Nephron (organoid): Measurements from ENCODE around the gene GATAD2B.
"Not testable (repeated sequence)": the region's sequence is repeated elsewhere in the genome, so short reads cannot be mapped to it uniquely, and the experiment has no call there.

Source experiments
- H3K27ac Mint-ChIP-seq, 3 experiments: 2 replicates each; pipeline ENCODE4 v1.8.0; 2020; ENCODE audit warnings: mixed read lengths in 3 of 3, mild to moderate bottlenecking in 2 of 3, moderate library complexity in 1 of 3
- H3K27me3 Mint-ChIP-seq: 2 replicates; pipeline ENCODE4 v1.8.0; 2021; ENCODE audit warnings: low read depth, mild to moderate bottlenecking, moderate library complexity, mixed read lengths
- H3K36me3 Mint-ChIP-seq: 2 replicates; pipeline ENCODE4 v1.8.0; 2020; ENCODE audit warnings: low read depth, mixed read lengths
- H3K4me1 Mint-ChIP-seq: 2 replicates; pipeline ENCODE4 v1.8.0; 2020; ENCODE audit warnings: mixed read lengths
- H3K4me3 Mint-ChIP-seq, 3 experiments: 2 replicates each; pipeline ENCODE4 v1.8.0; 2020; ENCODE audit warnings: mild to moderate bottlenecking in 3 of 3, mixed read lengths in 3 of 3, moderate library complexity in 2 of 3
- H3K9me3 Mint-ChIP-seq: 2 replicates; pipeline ENCODE4 v1.8.0; 2020; ENCODE audit warnings: mixed read lengths
- TF ChIP-seq, protein P1 (sequence below), 3 experiments: fragments of 200-600 bp; sonication (generic); IDR thresholded peaks; one replicate each; pipeline ENCODE4 v1.5.0; 2021; ENCODE audit warnings: antibody characterized with exemption in 3 of 3; ENCODE audit not compliant: unreplicated experiment in 3 of 3

The GATAD2B gene

DNA sequence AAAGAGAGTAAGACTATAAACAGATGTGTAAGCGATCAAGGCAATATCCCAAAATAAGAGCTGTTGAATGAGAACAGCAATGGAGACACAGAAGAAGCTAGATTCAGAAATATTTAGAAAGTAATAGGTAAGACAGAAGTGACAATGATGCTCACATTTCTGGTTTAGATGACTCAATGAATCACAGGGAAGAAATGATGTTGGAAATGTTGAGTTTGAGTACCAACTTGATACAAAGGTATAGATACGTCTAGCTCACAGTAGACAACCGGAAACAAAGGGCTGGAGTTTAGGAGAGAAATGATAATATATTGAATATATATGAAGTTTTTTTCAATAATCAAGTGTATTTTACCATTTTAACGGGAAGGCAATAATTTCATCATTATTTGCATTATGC lies 6.5 kb downstream of the GATAD2B start:
- H3K4me1 Mint-ChIP-seq = peaks cover 39% of the 10 kb centered on the region
- peaks cover 11% of the 10 kb centered on the region for H3K36me3 Mint-ChIP-seq
- no peak overlapping the region for H3K4me3 Mint-ChIP-seq
- H3K27ac Mint-ChIP-seq = no peak overlapping the region
- no peaks in the 10 kb centered on the region for H3K27me3 Mint-ChIP-seq
- H3K9me3 Mint-ChIP-seq = no peaks in the 10 kb centered on the region
- TF ChIP-seq, protein P1, sequence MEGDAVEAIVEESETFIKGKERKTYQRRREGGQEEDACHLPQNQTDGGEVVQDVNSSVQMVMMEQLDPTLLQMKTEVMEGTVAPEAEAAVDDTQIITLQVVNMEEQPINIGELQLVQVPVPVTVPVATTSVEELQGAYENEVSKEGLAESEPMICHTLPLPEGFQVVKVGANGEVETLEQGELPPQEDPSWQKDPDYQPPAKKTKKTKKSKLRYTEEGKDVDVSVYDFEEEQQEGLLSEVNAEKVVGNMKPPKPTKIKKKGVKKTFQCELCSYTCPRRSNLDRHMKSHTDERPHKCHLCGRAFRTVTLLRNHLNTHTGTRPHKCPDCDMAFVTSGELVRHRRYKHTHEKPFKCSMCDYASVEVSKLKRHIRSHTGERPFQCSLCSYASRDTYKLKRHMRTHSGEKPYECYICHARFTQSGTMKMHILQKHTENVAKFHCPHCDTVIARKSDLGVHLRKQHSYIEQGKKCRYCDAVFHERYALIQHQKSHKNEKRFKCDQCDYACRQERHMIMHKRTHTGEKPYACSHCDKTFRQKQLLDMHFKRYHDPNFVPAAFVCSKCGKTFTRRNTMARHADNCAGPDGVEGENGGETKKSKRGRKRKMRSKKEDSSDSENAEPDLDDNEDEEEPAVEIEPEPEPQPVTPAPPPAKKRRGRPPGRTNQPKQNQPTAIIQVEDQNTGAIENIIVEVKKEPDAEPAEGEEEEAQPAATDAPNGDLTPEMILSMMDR (IDR thresholded peaks at IDR 0.05; ENCODE audit: unreplicated experiment in 3 of 3) = no peak

DNA sequence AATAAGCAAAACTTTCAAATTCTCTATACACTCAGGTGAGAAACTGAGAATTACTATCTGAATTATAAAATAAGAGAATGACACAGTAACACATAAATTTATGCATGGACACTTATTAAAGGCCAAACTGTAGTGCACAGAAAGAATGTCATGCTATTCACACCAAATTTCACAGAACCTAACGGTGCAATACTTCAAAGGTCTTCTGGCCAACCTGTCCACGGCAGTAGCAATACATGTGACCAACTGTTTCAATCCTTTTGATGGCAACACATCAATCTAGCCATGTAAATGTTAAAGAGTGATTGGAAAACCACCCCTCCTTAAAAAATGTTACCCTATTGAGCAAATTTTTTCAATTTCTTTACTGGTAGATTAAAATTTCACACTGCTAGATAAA lies 10.4 kb downstream of the GATAD2B start:
- Mint-ChIP-seq H3K9me3 (no peaks in the 10 kb centered on the region), H3K4me1 (peaks cover 5% of the 10 kb centered on the region), H3K27me3 (no peaks in the 10 kb centered on the region)

DNA sequence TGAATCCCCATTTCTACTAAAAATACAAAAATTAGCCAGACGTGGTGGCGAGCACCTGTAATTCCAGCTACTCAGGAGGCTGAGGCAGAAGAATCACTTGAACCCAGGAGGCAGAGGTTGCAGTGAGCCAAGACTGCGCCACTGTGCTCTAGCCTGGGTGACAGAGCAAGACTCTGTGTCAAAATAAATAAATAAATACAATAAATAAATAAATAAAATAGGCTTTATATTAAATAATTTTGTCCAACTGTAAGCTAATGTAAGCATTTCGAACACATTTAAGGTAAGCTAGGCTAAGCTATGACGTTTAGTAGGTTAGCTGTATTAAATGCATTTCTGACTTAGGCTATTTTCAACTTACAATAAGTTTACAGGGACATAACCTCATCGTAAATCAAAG lies 12.2 kb downstream of the GATAD2B start:
- peaks cover 37% of the 10 kb centered on the region for H3K36me3 Mint-ChIP-seq
- H3K27ac Mint-ChIP-seq, H3K4me3 Mint-ChIP-seq, H3K27me3 Mint-ChIP-seq, H3K4me1 Mint-ChIP-seq, H3K9me3 Mint-ChIP-seq: not testable (repeated sequence)

More for the DNA sequence above, 10.4 kb downstream of the GATAD2B start:
- no peak overlapping the region for H3K4me3 Mint-ChIP-seq
- peaks cover 27% of the 10 kb centered on the region for H3K36me3 Mint-ChIP-seq
- TF ChIP-seq, protein P1 (IDR thresholded peaks at IDR 0.05; ENCODE audit: unreplicated experiment in 3 of 3) = no peak
- H3K27ac Mint-ChIP-seq = no peak overlapping the region

DNA sequence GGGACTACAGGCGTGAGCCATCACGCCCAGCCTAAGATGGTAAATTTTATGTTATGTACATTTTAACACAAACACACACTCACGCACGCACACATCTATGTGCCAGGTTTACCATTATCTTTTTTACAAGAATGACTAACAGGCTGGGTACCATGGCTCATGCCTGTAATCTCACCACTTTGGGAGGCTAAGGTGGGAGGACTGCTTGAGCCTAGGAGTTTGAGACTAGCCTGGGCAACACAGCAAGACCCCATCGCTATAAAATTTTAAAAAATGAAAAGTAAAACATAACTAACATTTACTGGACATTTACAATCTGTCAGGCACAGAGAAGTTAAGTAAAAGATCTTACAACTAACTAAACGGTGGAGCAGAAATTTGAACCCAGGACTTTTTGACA lies 14.7 kb downstream of the GATAD2B start:
- Mint-ChIP-seq H3K27me3 (no peaks in the 10 kb centered on the region), H3K27ac (no peak overlapping the region), H3K4me3 (no peak overlapping the region), H3K4me1 (no peaks in the 10 kb centered on the region), H3K36me3 (peaks cover 36% of the 10 kb centered on the region), H3K9me3 (no peaks in the 10 kb centered on the region)
- TF ChIP-seq, protein P1 (IDR thresholded peaks at IDR 0.05; ENCODE audit: unreplicated experiment in 3 of 3) = no peak

DNA sequence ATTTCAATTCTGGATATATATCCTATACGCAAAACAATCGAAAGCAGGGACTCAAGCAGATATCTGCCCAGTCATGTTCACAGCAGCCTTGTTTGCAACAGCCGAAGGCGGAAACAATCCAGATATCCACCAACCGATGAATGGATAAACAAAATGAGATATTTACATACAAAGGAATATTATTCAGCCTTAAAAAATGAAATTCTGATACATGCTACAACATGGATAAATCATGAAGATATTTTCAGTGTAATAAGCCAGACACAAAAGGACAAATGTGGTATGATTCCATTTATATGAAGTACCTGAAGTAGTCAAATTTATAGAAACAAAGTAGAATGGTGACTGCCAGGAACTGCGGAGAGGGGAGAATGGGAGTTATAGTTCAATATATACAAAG lies 15.6 kb downstream of the GATAD2B start:
- H3K4me3 Mint-ChIP-seq = no peak overlapping the region
- no peaks in the 10 kb centered on the region for H3K4me1 Mint-ChIP-seq
- no peak overlapping the region for H3K27ac Mint-ChIP-seq
- TF ChIP-seq, protein P1 (IDR thresholded peaks at IDR 0.05; ENCODE audit: unreplicated experiment in 3 of 3) = no peak
- H3K9me3 Mint-ChIP-seq = no peaks in the 10 kb centered on the region
- no peaks in the 10 kb centered on the region for H3K27me3 Mint-ChIP-seq
- peaks cover 40% of the 10 kb centered on the region for H3K36me3 Mint-ChIP-seq

DNA sequence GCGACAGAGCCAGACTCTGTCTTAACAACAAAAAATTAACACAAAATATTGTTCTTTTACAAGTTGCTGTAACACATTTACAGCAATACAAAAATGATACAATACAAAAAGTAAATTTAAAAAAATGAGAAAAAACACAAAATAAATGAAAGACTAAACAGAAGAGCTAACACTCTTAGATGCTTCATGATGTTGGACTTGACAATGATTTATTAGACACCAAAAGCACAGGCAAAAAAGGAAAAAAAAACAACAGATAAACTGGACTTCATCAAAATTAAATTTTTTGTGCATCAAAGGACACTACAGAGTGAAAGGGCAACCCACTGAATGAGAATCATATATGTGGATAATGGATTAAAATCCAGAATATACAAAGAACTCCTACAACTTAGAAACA lies 16.4 kb downstream of the GATAD2B start:
- peaks cover 33% of the 10 kb centered on the region for H3K36me3 Mint-ChIP-seq
- H3K27ac Mint-ChIP-seq = no peak overlapping the region
- H3K4me1 Mint-ChIP-seq = no peaks in the 10 kb centered on the region
- no peaks in the 10 kb centered on the region for H3K9me3 Mint-ChIP-seq
- no peaks in the 10 kb centered on the region for H3K27me3 Mint-ChIP-seq
- TF ChIP-seq, protein P1 (IDR thresholded peaks at IDR 0.05; ENCODE audit: unreplicated experiment in 3 of 3) = no peak
- no peak overlapping the region for H3K4me3 Mint-ChIP-seq

DNA sequence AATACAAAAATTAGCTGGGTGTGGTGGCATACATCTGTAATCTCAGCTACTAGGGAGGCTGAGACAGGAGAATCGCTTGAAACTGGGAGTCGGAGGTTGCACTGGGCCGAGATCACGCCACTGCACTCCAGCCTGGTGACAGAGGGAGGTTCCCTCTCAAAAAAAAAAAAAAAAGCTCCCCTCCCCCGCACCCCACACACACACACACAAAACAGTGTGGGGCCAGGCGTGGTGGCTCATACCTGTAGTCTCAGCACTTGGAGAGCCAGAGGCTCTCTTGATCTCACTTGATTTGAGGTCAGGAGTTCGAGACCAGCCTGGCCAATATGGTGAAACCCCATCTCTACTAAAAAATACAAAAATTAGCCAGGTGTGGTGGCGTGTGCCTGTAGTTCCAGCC lies 16.9 kb downstream of the GATAD2B start:
- not testable (repeated sequence) for H3K4me3 Mint-ChIP-seq, H3K27me3 Mint-ChIP-seq, H3K4me1 Mint-ChIP-seq, H3K9me3 Mint-ChIP-seq, H3K27ac Mint-ChIP-seq
- H3K36me3 Mint-ChIP-seq = peaks cover 30% of the 10 kb centered on the region
